Smooth muscle cell (in vitro differentiated cells): ENCODE results near the gene PLXNA3. TPM values are rescaled to one million over a fixed set of nuclear protein-coding genes. Genes with fewer than 3 reads are reported as not detected.

Source experiments
- DNase-seq: peaks from one replicate; lab custom pipeline; 2025; ENCODE audit not compliant: unreplicated experiment; lab: John Stamatoyannopoulos, UW
- H2AFZ ChIP-seq: fragments of 200-600 bp; sonication (generic); 2 replicates; pipeline ENCODE4 v1.6.0; 2016; ENCODE audit warnings: antibody characterized with exemption, low read depth, mild to moderate bottlenecking
- H3F3A ChIP-seq: fragments of 200-600 bp; sonication (generic); 2 replicates; pipeline ENCODE4 v1.6.0; 2017; ENCODE audit warnings: antibody characterized with exemption, low read depth
- H3K27ac ChIP-seq: fragments of 200-600 bp; sonication (generic); 2 replicates; pipeline ENCODE4 v1.5.1; 2016; ENCODE audit warnings: low read depth, mild to moderate bottlenecking
- H3K27me3 ChIP-seq: fragments of 200-600 bp; sonication (generic); 2 replicates; pipeline ENCODE4 v1.6.1; 2016; ENCODE audit warnings: low read depth, mild to moderate bottlenecking
- H3K36me3 ChIP-seq: fragments of 200-600 bp; sonication (generic); 2 replicates; pipeline ENCODE4 v1.5.1; 2016; ENCODE audit warnings: low read depth
- H3K4me1 ChIP-seq: fragments of 200-600 bp; sonication (generic); 2 replicates; pipeline ENCODE4 v1.5.1; 2016; ENCODE audit warnings: low read depth
- H3K4me2 ChIP-seq: fragments of 200-600 bp; sonication (generic); 2 replicates; pipeline ENCODE4 v1.6.0; 2016; ENCODE audit warnings: mild to moderate bottlenecking
- H3K4me3 ChIP-seq: fragments of 200-600 bp; sonication (generic); 2 replicates; pipeline ENCODE4 v1.5.1; 2016; ENCODE audit warnings: mild to moderate bottlenecking
- H3K79me2 ChIP-seq: fragments of 200-600 bp; sonication (generic); 2 replicates; pipeline ENCODE4 v1.6.0; 2016; ENCODE audit warnings: low read depth, mild to moderate bottlenecking
- H3K9ac ChIP-seq: fragments of 200-600 bp; sonication (generic); 2 replicates; pipeline ENCODE4 v1.6.0; 2016; ENCODE audit warnings: low read depth
- H3K9me3 ChIP-seq: fragments of 200-600 bp; sonication (generic); replicated peaks from 2 replicates; pipeline ENCODE4 v1.5.1; 2016; ENCODE audit warnings: low read depth
- H4K20me1 ChIP-seq: fragments of 200-600 bp; sonication (generic); 2 replicates; pipeline ENCODE4 v1.6.0; 2016; ENCODE audit warnings: low read depth
- CTCF ChIP-seq: fragments of 200-600 bp; sonication (generic); IDR thresholded peaks from 2 replicates; pipeline ENCODE4 v1.5.1; 2017; ENCODE audit warnings: borderline replicate concordance, mild to moderate bottlenecking, antibody characterized with exemption; ENCODE audit not compliant: insufficient read depth, poor library complexity, severe bottlenecking
- WGBS: methylation state at CpG from one replicate; pipeline ENCODE4 v1.1.7; 2016; ENCODE audit warnings: low lambda C conversion rate; 5-methylcytosine and 5-hydroxymethylcytosine counted together
- polyA plus RNA-seq: library from polyadenylated mRNA; unstranded; fragments of >200 nt; fragmentation: Nextera tagmentation; extraction: Ambion mirVana; gene quantifications from 2 replicates; pipeline ENCODE4 v1.2.1, GENCODE V29; 2016
- total RNA-seq: library from RNA; depleted of rRNA; stranded (reverse); fragments of >200 nt; gene quantifications from 2 replicates; pipeline ENCODE4 v1.2.3, GENCODE V29; 2014

Gene PLXNA3
- total and polyA plus RNA-seq, 2 experiments from 2014 or later = 33.6 to 38.2 TPM

GRCh38 chrX:154436374-154436982 lies 21.6 kb upstream of the PLXNA3 start:
- WGBS = 50% methylated on average over 30 of the region's 78 CpGs
- no peaks in the 10 kb centered on the region for H3K9me3 ChIP-seq
- no peaks in the 10 kb centered on the region for H3K36me3 ChIP-seq
- peaks cover 40% of the 10 kb centered on the region for H3K79me2 ChIP-seq
- TF ChIP-seq CTCF = no peak
- peaks cover 26% of the 10 kb centered on the region for H4K20me1 ChIP-seq
- H3K4me3 ChIP-seq = peak overlapping the region; percentile 56
- peak overlapping the region; percentile 85 for H3K9ac ChIP-seq
- no peaks in the 10 kb centered on the region for H3F3A ChIP-seq
- peak overlapping the region; percentile 82 for H3K27ac ChIP-seq
- H2AFZ ChIP-seq = no peak overlapping the region
- H3K4me2 ChIP-seq = peak overlapping the region; percentile 84
- DNase-seq = no peak
- H3K27me3 ChIP-seq = no peaks in the 10 kb centered on the region
- H3K4me1 ChIP-seq = peaks cover 4% of the 10 kb centered on the region

- H3F3A ChIP-seq = no peaks in the 10 kb centered on the region
- H3K27ac ChIP-seq = peak within 1 kb of the TSS; percentile 82
- no peak for TF ChIP-seq CTCF
- no peak for DNase-seq
- no peaks in the 10 kb centered on the region for H3K36me3 ChIP-seq
- H3K9me3 ChIP-seq = no peaks in the 10 kb centered on the region
- peaks cover 4% of the 10 kb centered on the region for H3K4me1 ChIP-seq
- 40% methylated on average over 22 of the region's 93 CpGs for WGBS
- H3K27me3 ChIP-seq = no peaks in the 10 kb centered on the region
- H3K4me3 ChIP-seq = peak within 1 kb of the TSS; percentile 56
- no peak within 1 kb of the TSS for H2AFZ ChIP-seq
- H4K20me1 ChIP-seq = peaks cover 26% of the 10 kb centered on the region
- H3K9ac ChIP-seq = peak within 1 kb of the TSS; percentile 85
- H3K79me2 ChIP-seq = peaks cover 40% of the 10 kb centered on the region
- H3K4me2 ChIP-seq = peak within 1 kb of the TSS; percentile 84
Observed at GRCh38 chrX:154436983-154437752, 20.9 kb upstream of the PLXNA3 start, which contains the start of gene GDI1. TSS of gene GDI1 (plus strand) at chrX:154437154. CDS start at chrX:154437255, 101 bp downstream.

GRCh38 chrX:154437971-154438893 lies 19.8 kb upstream of the PLXNA3 start:
- WGBS = 69% methylated on average over 28 of the region's 28 CpGs
- H3K36me3 ChIP-seq = no peaks in the 10 kb centered on the region
- no peaks in the 10 kb centered on the region for H3K27me3 ChIP-seq
- H3K79me2 ChIP-seq = peaks cover 40% of the 10 kb centered on the region
- H4K20me1 ChIP-seq = peaks cover 26% of the 10 kb centered on the region
- H3K9ac ChIP-seq = peak overlapping the region; percentile 85
- no peak overlapping the region for H2AFZ ChIP-seq
- H3K4me3 ChIP-seq = peak overlapping the region; percentile 56
- DNase-seq = no peak
- TF ChIP-seq CTCF = no peak
- no peak overlapping the region for H3K27ac ChIP-seq
- H3K4me1 ChIP-seq = peaks cover 4% of the 10 kb centered on the region
- H3F3A ChIP-seq = no peaks in the 10 kb centered on the region
- H3K4me2 ChIP-seq = peak overlapping the region; percentile 84
- no peaks in the 10 kb centered on the region for H3K9me3 ChIP-seq
